ENCODE data around the gene FILIP1L.
"Not testable (repeated sequence)": the region's sequence is repeated elsewhere in the genome, so short reads cannot be mapped to it uniquely, and the experiment has no call there.

The FILIP1L gene

GRCh38 chr3:99841949-99842348, 272.4 kb downstream of the FILIP1L start:
- not testable (repeated sequence) for DNase-seq (ENCODE audit: low spot score)

DNA sequence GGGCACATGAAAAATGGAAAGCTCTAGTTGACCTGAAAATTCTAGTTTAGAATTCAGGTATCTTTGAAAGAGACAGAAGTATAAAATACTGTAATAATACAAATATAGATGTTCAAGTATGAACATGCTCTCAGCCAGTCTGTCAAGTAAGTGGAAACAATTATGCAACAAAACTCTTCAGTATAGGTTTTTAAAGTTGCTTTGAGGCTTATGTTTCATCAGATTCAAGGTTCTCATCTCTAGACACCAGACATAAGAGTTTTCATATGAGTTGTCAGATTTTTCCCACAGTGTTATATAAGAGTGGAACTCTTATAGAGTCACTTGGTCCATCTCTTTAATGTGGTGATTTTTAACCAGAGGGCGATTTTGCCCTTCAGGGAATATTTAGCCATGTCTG, 274.7 kb downstream of the FILIP1L start:
- no peak for DNase-seq (ENCODE audit: low spot score)

DNA sequence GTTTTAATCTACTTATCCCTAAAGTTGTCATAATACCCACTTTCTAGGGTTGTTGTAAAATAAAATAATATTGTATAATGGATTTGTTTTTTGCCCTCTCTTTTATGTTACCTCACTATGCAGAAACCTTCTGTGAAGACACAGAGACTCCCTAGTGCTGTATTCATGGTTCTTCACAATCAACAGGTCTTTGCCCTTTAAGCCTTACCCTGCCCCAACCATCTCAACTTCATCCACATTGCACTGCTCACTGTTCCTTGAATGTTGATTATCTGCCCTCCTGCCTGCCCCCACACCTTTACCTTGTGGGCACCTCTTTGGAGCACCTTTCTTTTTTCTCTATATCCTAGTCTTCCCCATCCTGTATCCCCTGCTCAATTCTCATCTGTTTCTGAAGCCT, 275.5 kb downstream of the FILIP1L start:
- no peak for DNase-seq (ENCODE audit: low spot score)

GRCh38 chr3:99837715-99838114, 276.6 kb downstream of the FILIP1L start:
- DNase-seq (ENCODE audit: low spot score): no peak

GRCh38 chr3:99836681-99837080, 277.6 kb downstream of the FILIP1L start:
- no peak for DNase-seq (ENCODE audit: low spot score)

DNA sequence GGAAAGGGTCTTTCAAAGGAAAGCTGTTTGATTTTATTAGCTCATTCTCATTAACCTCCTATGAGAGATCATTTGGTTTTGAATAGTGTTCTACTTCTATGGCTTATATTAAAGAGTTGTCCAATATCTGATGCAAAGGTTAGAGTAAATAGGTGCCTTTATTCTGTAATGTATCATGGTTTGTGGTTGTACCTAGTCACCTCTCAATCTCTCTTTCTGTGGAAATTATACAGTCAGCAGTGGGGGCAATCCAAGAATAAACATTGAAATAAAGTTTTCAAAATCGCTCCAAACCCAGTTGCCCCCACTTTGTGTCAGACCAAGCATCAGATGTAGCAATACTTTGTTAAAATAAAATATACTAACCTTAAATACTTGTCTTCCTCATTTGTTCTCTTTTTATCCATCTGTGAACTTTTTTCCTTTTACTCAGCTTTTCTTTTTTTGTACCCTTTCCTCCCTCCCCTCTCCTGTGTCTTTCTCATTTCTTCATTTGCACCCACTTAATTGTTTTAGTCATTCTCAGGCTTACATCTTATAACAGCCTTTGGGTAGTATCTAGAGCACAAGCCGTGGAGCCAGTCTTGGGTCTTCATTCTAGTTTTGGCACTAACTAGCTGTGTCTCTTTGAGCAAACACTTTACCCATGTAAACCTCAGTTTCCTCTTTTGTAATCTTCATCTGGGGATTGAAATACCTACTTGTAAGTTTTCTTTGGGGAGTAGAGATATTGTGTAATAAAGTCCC, 279.9 kb downstream of the FILIP1L start:
- DNase-seq (ENCODE audit: low spot score): no peak

DNA sequence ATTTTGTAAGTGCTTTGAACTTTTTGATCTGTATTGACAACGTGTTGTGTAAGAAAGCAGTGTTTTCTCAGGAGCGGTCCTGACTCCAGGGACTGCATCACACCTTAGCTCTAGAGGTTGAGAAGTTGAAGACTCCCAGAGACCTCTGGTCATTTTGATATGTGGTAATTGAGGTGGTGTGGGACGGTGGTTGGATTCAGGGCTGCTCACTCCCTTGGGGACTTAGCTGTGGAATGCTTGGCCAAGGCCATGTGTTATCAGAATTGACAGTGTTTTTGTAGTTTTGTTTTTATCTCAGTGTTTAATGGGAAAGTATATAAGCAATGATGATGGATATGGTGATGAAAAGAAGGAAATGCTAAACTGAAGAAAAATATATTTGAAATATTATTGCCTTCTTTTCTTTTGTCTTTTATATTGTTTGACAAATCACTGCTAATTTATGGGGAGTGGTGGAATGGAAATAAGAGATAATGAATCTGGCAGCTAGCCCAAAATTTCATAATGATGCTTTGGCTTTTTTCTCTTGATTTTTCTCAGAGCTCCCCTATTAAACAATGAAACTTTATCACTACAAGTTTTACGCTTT, 280.6 kb downstream of the FILIP1L start:
- no peak for DNase-seq (ENCODE audit: low spot score)

- DNase-seq (ENCODE audit: low spot score): no peak
These were observed 284.5 kb downstream of the FILIP1L start for GRCh38 chr3:99829844-99830243.

GRCh38 chr3:99825004-99825640, 289.2 kb downstream of the FILIP1L start:
- peak; percentile 9 for DNase-seq (ENCODE audit: low spot score)

GRCh38 chr3:99823723-99824711, 290.3 kb downstream of the FILIP1L start:
- no peak for DNase-seq (ENCODE audit: low spot score)

- no peak for DNase-seq (ENCODE audit: low spot score)
These were observed 295.5 kb downstream of the FILIP1L start for GRCh38 chr3:99818818-99819217.

DNA sequence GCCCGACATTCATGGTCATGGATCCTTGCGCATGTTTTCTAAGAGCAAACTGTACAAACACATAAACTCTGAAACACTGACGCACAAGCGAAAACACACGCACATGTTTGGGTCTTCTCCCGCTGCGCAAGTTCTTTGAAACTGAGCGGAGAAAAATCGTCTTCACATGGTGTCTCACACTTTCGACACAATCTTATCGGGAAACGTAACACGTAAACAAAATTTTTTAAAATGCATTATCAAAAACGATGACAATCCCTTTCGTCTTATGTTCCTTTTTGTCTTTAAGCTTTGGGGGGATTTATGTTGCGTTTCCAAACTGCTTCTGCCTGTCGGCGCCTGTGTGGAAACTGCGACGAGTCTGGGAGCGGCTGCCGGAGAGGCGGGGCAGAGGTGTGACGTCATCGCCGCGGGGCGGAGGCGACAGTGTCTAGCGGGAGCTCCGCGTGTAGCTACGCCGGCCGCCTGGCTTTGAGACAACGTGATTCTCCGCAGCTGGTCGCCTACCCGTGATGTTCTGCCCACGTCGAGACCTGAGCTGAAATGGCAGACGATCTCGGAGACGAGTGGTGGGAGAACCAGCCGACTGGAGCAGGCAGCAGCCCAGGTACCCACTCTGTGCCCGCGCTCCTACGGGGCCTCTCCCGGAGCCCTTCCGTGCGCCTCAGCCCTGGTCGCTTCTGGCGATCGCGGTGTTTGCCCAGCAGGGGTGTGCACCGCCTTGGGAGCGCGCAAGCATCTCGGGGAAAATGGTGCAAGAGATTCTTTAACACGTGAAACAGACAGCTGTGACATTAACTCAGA, 296.7 kb downstream of the FILIP1L start, which contains the start of gene CMSS1:
CMSS1 (plus strand) TSS at position 426 of the 804 bp plus-strand sequence.
- DNase-seq (ENCODE audit: low spot score): peak; percentile 94

GRCh38 chr3:99817047-99817436, 297.3 kb downstream of the FILIP1L start:
- DNase-seq (ENCODE audit: low spot score): peak; percentile 12

GRCh38 chr3:99810403-99810802, 303.9 kb downstream of the FILIP1L start:
- DNase-seq (ENCODE audit: low spot score): no peak

DNA sequence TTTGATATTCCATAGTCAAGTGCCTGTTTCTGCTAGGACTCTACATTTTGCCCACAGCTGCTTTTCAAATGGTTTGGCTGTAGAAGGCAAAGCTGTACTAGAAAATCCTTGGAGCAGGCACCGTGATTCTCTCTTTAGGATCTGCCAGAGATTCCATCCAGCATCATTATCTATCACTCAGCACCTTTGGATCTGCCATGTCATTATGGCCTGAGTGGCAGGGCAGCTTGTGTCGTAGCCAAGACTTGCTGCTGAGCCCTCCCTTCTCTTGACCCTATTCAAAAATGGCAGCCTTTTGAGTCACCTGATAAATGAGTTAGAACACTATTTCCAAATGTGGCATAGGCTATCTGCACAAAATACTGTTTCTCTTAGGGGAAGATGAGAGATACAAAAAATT, 304.7 kb downstream of the FILIP1L start:
- no peak for DNase-seq (ENCODE audit: low spot score)

- DNase-seq (ENCODE audit: low spot score): peak; percentile 70
These were observed 306.0 kb downstream of the FILIP1L start for GRCh38 chr3:99808163-99808794.

- no peak for DNase-seq (ENCODE audit: low spot score)
These were observed 309.1 kb downstream of the FILIP1L start for GRCh38 chr3:99805160-99805559.

DNA sequence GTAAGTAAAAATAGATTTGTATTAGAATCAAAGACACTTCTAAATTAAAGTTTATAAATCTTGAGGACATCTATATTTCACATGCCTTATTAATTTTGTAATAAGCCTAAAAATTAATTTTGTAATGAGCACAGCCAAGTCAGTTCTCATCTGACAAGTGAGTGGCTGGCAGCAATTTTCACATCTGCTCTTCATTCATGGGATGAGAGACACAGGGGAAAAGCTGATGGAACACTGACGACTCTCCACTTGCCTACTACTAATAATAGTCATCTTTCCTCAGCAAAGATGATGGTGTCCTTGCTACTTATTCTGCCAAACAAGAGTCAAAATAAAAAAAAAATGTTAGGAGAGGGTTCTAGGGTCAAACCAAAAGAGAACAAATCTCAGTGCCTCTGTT, 311.0 kb downstream of the FILIP1L start:
- DNase-seq (ENCODE audit: low spot score): no peak

- no peak for DNase-seq (ENCODE audit: low spot score)
These were observed 314.9 kb downstream of the FILIP1L start for GRCh38 chr3:99799422-99799821.

- DNase-seq (ENCODE audit: low spot score): no peak
These were observed 318.7 kb downstream of the FILIP1L start for GRCh38 chr3:99795573-99795972.

GRCh38 chr3:99794485-99794884, 319.8 kb downstream of the FILIP1L start:
- DNase-seq (ENCODE audit: low spot score): no peak
